Measurements from ENCODE around the gene NLRP9. TPM values are rescaled to one million over a fixed set of nuclear protein-coding genes. Genes with fewer than 3 reads are reported as not detected.

NLRP9 gene
- total and polyA plus RNA-seq, 2 of the 4 experiments (the other 2 are of a cell fraction): not detected

GRCh38 chr19:55705972-55706371 is 32.2 kb downstream of the NLRP9 start:
- ChIA-PET POLR2A (ENCODE audit: unreplicated experiment) (no interaction called here), CTCF (no interaction called here)
- no peak overlapping the region for H3K4me3 ChIP-seq (ENCODE audit: insufficient read depth, low read depth, low read length)
- peaks cover 7% of the 10 kb centered on the region; the same call in 1 of the 2 replicates for H3K36me3 ChIP-seq (ENCODE audit: control insufficient read depth, insufficient read depth, low read length)
- H2BK120ac ChIP-seq (ENCODE audit: low read depth, low read length): no peak overlapping the region
- H2AK9ac ChIP-seq (replicated peaks; ENCODE audit: low read depth, low read length, poor library complexity): no peak overlapping the region
- no peak overlapping the region for H3K4ac ChIP-seq (ENCODE audit: low read depth, low read length)
- no peaks in the 10 kb centered on the region for H3K27me3 ChIP-seq (ENCODE audit: control insufficient read depth, insufficient read depth, low read length)
- H2BK5ac ChIP-seq (ENCODE audit: low read depth, low read length, poor library complexity, severe bottlenecking): no peak overlapping the region
- H3K9ac ChIP-seq (ENCODE audit: low read depth, low read length): no peak overlapping the region
- H3K56ac ChIP-seq (ENCODE audit: extremely low read depth, insufficient read depth, low read length): no peak overlapping the region
- no peaks in the 10 kb centered on the region for H3K79me1 ChIP-seq (ENCODE audit: low read depth in 1 of 2, low read length in 2 of 2)
- no peak overlapping the region for H3K4me2 ChIP-seq (ENCODE audit: low read depth, low read length)
- WGBS, 2 experiments (ENCODE audit: extremely low coverage in 2 of 2, insufficient read length in 1 of 2): no CpG with 5 or more reads among the region's 3 CpGs
- H3K9me1 ChIP-seq (ENCODE audit: insufficient read depth, low read length): no peaks in the 10 kb centered on the region
- no peak overlapping the region for H2BK20ac ChIP-seq (ENCODE audit: low read depth, low read length)
- no peak overlapping the region for H2AFZ ChIP-seq (replicated peaks; ENCODE audit: low read length, poor library complexity)
- ATAC-seq (ENCODE audit: low read depth) (no peak), DNase-seq (no peak)
- peaks cover 5% of the 10 kb centered on the region for H3K9me3 ChIP-seq (ENCODE audit: control insufficient read depth, insufficient read depth, low read length)
- no peak overlapping the region for H3K23ac ChIP-seq (ENCODE audit: low read depth, low read length)
- TF ChIP-seq BHLHE40 (IDR thresholded peaks at IDR 0.05; ENCODE audit: low read depth, low read length) (no peak), USF2 (IDR thresholded peaks at IDR 0.05; ENCODE audit: low read depth, low read length) (no peak), CTCF (conservative IDR thresholded peaks at IDR 0.05; ENCODE audit: low read depth, low read length) (no peak), CEBPB (IDR thresholded peaks at IDR 0.05; ENCODE audit: low read depth, low read length) (no peak), RCOR1 (IDR thresholded peaks at IDR 0.05; ENCODE audit: insufficient replicate concordance, low read length) (no peak), RFX5 (IDR thresholded peaks at IDR 0.05; ENCODE audit: low read depth, low read length) (no peak), MAFK (IDR thresholded peaks at IDR 0.05; ENCODE audit: low read depth, low read length) (no peak), NFE2L2 (IDR thresholded peaks at IDR 0.05; ENCODE audit: low read depth, low read length) (no peak), MAZ (IDR thresholded peaks at IDR 0.05; ENCODE audit: borderline replicate concordance, low read depth, low read length) (no peak), SMC3 (IDR thresholded peaks at IDR 0.05; ENCODE audit: low read depth, low read length) (no peak), MXI1 (IDR thresholded peaks at IDR 0.05; ENCODE audit: borderline replicate concordance, low read depth, low read length) (no peak), FOS (IDR thresholded peaks at IDR 0.05; ENCODE audit: low read depth, low read length) (no peak), ELK1 (IDR thresholded peaks at IDR 0.05; ENCODE audit: borderline replicate concordance, low read depth, low read length) (no peak), CHD1 (IDR thresholded peaks at IDR 0.05; ENCODE audit: low read depth, low read length) (no peak)
- H4K91ac ChIP-seq (ENCODE audit: insufficient read depth, low read depth, low read length): no peak overlapping the region
- no peak overlapping the region for H3K27ac ChIP-seq (ENCODE audit: insufficient read depth, low read length)
- dilution Hi-C loops (cut with HindIII; ENCODE audit: low sequenced_read_pairs, unreplicated experiment) (no loop called here), in situ Hi-C loops (cut with MboI; ENCODE audit: low sequenced_read_pairs) (no loop called here), intact Hi-C loops (cut with micrococcal nuclease) (no loop called here)
- no peak overlapping the region for H3K18ac ChIP-seq (ENCODE audit: low read depth, low read length)
- no peak overlapping the region for H4K5ac ChIP-seq (ENCODE audit: low read depth, low read length)
- H2AK5ac ChIP-seq (ENCODE audit: low read depth, low read length): no peak overlapping the region
- H4K8ac ChIP-seq (ENCODE audit: low read depth in 2 of 2, low read length in 2 of 2): no peak overlapping the region
- BruUV-seq (replicated peaks): no TSS peak
- H3K4me1 ChIP-seq (ENCODE audit: control insufficient read depth, insufficient read depth, low read length): no peaks in the 10 kb centered on the region
- H2BK15ac ChIP-seq (ENCODE audit: low read depth, low read length): no peak overlapping the region
- H4K20me1 ChIP-seq (ENCODE audit: insufficient read depth, low read length): no peaks in the 10 kb centered on the region; the same call in 1 of the 2 replicates
- no peak overlapping the region for H3K14ac ChIP-seq (replicated peaks; ENCODE audit: low read depth, low read length)

Measured in IMR-90 (cell line).